Glomerular endothelial cell (primary cell): ENCODE data around the gene E2F8. TPM values are rescaled to one million over a fixed set of nuclear protein-coding genes. Genes with fewer than 3 reads are reported as not detected.

Experiments used
- DNase-seq: peaks from one replicate; pipeline ENCODE4 v3.0.0-alpha.2; 2011; ENCODE audit warnings: low read depth, low spot score; ENCODE audit errors: extremely low read depth
- total RNA-seq: library from RNA; depleted of rRNA; stranded (reverse); fragments of >200 nt; gene quantifications from 2 replicates; pipeline ENCODE4 v1.2.3, GENCODE V29; 2015

The E2F8 gene
- total RNA-seq, 1 donor from 2014 or later: 2.3 TPM

- DNase-seq: no peak
These were observed 53.5 kb downstream of the E2F8 start for GRCh38 chr11:19187114-19187832.

- no peak for DNase-seq
These were observed 55.2 kb downstream of the E2F8 start for GRCh38 chr11:19185516-19186052.

- no peak for DNase-seq
These were observed 55.7 kb downstream of the E2F8 start for GRCh38 chr11:19185036-19185435.

GRCh38 chr11:19183646-19184045, 57.1 kb downstream of the E2F8 start:
- DNase-seq: no peak

GRCh38 chr11:19181531-19182261, 59.0 kb downstream of the E2F8 start:
- DNase-seq: no peak

GRCh38 chr11:19176629-19177186, 64.0 kb downstream of the E2F8 start:
- no peak for DNase-seq

Other genes starting within 250 kb of the E2F8 start
- not detected in 2 replicates for gene MRGPRX2, start 180.2 kb downstream of the E2F8 start, total RNA-seq
- gene ZDHHC13, start 123.8 kb downstream of the E2F8 start, total RNA-seq: 31.9 and 52.1 TPM in 2 replicates
- not detected in 2 replicates for gene CSRP3, start 39.0 kb downstream of the E2F8 start, total RNA-seq